Glutamatergic neuron (in vitro differentiated cells): ENCODE data around the gene MINPP1. TPM values are rescaled to one million over a fixed set of nuclear protein-coding genes. Genes with fewer than 3 reads are reported as not detected.

Experiments
- DNase-seq: peaks from one replicate; pipeline ENCODE4 v3.0.0; 2022
- H3K27ac Mint-ChIP-seq: one replicate; pipeline ENCODE4 v1.8.0; 2020; ENCODE audit warnings: mild to moderate bottlenecking, mixed read lengths, inconsistent platforms; ENCODE audit not compliant: unreplicated experiment
- H3K27me3 Mint-ChIP-seq: one replicate; pipeline ENCODE4 v1.8.0; 2020; ENCODE audit warnings: mild to moderate bottlenecking, moderate library complexity, mixed read lengths, inconsistent platforms; ENCODE audit not compliant: unreplicated experiment
- H3K36me3 Mint-ChIP-seq: one replicate; pipeline ENCODE4 v1.8.0; 2020; ENCODE audit warnings: mild to moderate bottlenecking, mixed read lengths, inconsistent platforms; ENCODE audit not compliant: unreplicated experiment
- H3K4me1 Mint-ChIP-seq: one replicate; pipeline ENCODE4 v1.8.0; 2020; ENCODE audit warnings: mild to moderate bottlenecking, low read depth, mixed read lengths, inconsistent platforms; ENCODE audit not compliant: unreplicated experiment
- H3K4me3 Mint-ChIP-seq: one replicate; pipeline ENCODE4 v1.8.0; 2020; ENCODE audit warnings: mild to moderate bottlenecking, mixed read lengths, inconsistent platforms; ENCODE audit not compliant: unreplicated experiment
- H3K9me3 Mint-ChIP-seq: one replicate; pipeline ENCODE4 v1.8.0; 2020; ENCODE audit warnings: mild to moderate bottlenecking, moderate library complexity, mixed read lengths, inconsistent platforms; ENCODE audit not compliant: unreplicated experiment
- total RNA-seq: library from RNA; stranded (reverse); fragmentation: NEBNext Ultra II Directional; extraction: Animal tissue kit (Norgen Biotek cat#: 25700); gene quantifications from one replicate; pipeline ENCODE4 v1.2.1, GENCODE V29; 2021; ENCODE audit not compliant: unreplicated experiment
- TF ChIP-seq, protein P1 (sequence below): fragments of 200-600 bp; sonication (generic); IDR thresholded peaks from one replicate; pipeline ENCODE4 v1.5.0; 2021; ENCODE audit not compliant: partially characterized antibody, unreplicated experiment

Gene MINPP1
- total RNA-seq, 1 donor from 2014 or later, result 27.2 TPM

DNA sequence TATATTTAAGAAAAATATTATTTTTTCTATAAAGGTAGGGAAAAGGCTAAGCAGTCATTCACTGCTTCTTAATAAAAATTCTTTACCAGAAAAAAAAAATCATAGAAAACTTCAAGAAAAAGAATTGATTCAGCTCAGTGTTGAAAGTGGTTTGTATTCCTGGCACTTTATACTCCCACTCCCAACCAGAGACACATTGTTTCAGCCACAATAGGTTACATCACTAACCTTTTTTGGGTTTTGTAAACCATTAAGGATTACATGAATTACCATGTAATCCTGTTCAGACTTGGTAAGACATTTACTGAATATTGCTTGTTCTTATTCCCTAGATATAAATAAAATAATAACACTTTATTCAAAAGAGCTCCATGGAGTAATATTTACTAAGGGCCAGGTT is 46.6 kb downstream of the MINPP1 start:
- Mint-ChIP-seq H3K27me3 (no peaks in the 10 kb centered on the region), H3K27ac (no peak overlapping the region), H3K36me3 (no peaks in the 10 kb centered on the region), H3K4me3 (no peak overlapping the region), H3K4me1 (peaks cover 8% of the 10 kb centered on the region), H3K9me3 (peaks cover 2% of the 10 kb centered on the region)
- TF ChIP-seq, protein P1, sequence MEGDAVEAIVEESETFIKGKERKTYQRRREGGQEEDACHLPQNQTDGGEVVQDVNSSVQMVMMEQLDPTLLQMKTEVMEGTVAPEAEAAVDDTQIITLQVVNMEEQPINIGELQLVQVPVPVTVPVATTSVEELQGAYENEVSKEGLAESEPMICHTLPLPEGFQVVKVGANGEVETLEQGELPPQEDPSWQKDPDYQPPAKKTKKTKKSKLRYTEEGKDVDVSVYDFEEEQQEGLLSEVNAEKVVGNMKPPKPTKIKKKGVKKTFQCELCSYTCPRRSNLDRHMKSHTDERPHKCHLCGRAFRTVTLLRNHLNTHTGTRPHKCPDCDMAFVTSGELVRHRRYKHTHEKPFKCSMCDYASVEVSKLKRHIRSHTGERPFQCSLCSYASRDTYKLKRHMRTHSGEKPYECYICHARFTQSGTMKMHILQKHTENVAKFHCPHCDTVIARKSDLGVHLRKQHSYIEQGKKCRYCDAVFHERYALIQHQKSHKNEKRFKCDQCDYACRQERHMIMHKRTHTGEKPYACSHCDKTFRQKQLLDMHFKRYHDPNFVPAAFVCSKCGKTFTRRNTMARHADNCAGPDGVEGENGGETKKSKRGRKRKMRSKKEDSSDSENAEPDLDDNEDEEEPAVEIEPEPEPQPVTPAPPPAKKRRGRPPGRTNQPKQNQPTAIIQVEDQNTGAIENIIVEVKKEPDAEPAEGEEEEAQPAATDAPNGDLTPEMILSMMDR, result no peak
- no peak for DNase-seq

DNA sequence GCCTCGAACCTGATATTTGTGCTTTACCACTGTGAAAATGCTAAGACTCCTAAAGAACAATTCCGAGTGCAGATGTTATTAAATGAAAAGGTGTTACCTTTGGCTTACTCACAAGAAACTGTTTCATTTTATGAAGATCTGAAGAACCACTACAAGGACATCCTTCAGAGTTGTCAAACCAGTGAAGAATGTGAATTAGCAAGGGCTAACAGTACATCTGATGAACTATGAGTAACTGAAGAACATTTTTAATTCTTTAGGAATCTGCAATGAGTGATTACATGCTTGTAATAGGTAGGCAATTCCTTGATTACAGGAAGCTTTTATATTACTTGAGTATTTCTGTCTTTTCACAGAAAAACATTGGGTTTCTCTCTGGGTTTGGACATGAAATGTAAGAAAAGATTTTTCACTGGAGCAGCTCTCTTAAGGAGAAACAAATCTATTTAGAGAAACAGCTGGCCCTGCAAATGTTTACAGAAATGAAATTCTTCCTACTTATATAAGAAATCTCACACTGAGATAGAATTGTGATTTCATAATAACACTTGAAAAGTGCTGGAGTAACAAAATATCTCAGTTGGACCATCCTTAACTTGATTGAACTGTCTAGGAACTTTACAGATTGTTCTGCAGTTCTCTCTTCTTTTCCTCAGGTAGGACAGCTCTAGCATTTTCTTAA is 47.7 kb downstream of the MINPP1 start:
- DNase-seq, result no peak

DNA sequence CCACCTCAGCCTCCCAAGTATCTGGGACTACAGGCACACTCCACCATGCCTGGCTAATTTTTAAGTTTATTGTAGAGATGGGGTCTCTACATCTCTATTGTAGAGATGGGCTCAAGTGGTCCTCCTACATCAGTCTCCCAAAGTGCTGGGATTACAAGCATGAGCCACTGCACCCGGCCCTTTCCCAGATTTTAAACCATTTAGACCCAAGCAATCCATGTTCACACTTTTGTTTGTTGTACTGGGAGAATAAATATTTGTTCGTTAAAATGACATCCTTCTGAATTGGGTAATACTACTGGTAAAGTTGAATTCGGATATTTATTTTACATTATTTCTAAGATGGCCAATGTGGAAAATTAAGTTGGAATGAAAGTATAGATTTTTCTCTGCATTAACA is 52.7 kb downstream of the MINPP1 start:
- H3K4me3 Mint-ChIP-seq, result no peak overlapping the region
- no peak for DNase-seq
- H3K36me3 Mint-ChIP-seq, result peaks cover 2% of the 10 kb centered on the region
- peaks cover under 1% of the 10 kb centered on the region for H3K9me3 Mint-ChIP-seq
- no peaks in the 10 kb centered on the region for H3K4me1 Mint-ChIP-seq
- no peak overlapping the region for H3K27ac Mint-ChIP-seq
- no peaks in the 10 kb centered on the region for H3K27me3 Mint-ChIP-seq
- TF ChIP-seq, protein P1, result no peak

More for the DNA sequence above, 47.7 kb downstream of the MINPP1 start:
- no peaks in the 10 kb centered on the region for H3K27me3 Mint-ChIP-seq
- TF ChIP-seq, protein P1, result no peak
- H3K9me3 Mint-ChIP-seq, result peaks cover 2% of the 10 kb centered on the region
- no peaks in the 10 kb centered on the region for H3K36me3 Mint-ChIP-seq
- peaks cover 8% of the 10 kb centered on the region for H3K4me1 Mint-ChIP-seq
- H3K27ac Mint-ChIP-seq, result no peak overlapping the region
- H3K4me3 Mint-ChIP-seq, result no peak overlapping the region

DNA sequence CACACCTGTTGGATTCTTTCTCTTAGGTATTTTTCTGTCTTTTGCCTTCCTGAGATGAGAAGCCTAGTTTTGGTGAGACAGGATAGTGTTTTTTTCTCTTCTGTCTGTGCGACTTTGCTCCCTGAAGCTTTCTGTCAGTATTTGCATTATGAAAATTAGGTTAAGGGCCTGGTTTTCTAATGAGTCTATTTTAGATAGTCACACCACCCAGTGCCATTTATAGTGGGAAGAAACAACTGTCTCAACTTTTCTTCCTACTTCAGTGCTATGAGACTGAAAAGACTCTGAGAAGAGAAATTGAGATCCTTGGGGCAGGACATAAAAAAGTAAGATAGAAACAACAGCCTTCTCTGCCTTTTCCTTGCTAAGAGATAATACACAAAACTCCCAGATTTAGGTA is 53.6 kb downstream of the MINPP1 start:
- DNase-seq, result no peak
- no peaks in the 10 kb centered on the region for H3K4me1 Mint-ChIP-seq
- no peaks in the 10 kb centered on the region for H3K27me3 Mint-ChIP-seq
- H3K4me3 Mint-ChIP-seq, result no peak overlapping the region
- TF ChIP-seq, protein P1, result no peak
- peaks cover 5% of the 10 kb centered on the region for H3K9me3 Mint-ChIP-seq
- no peak overlapping the region for H3K27ac Mint-ChIP-seq
- H3K36me3 Mint-ChIP-seq, result peaks cover 10% of the 10 kb centered on the region

DNA sequence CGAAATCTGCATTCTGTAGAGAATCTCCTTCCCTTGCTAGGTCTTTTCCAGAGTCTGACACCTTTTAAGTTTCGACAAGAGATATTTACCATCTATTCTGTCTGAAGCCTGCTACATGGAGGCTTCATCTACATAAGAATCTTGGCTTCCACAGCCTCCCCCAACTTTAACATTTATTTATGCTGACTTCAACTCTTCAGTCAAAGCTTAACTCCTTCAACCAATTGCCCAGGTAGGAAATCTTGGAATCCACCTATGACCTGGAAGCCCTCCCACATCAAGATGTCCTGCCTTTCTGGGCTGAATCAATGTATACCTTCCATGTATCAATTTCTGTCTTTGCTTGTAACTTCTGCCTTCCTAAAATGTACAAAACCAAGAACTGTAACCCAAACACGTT is 54.7 kb downstream of the MINPP1 start:
- Mint-ChIP-seq H3K4me3 (no peak overlapping the region), H3K27me3 (no peaks in the 10 kb centered on the region), H3K36me3 (peaks cover 13% of the 10 kb centered on the region), H3K9me3 (peaks cover 6% of the 10 kb centered on the region), H3K4me1 (no peaks in the 10 kb centered on the region), H3K27ac (no peak overlapping the region)
- TF ChIP-seq, protein P1, result no peak
- no peak for DNase-seq
